GM12872 (cell line): ENCODE data around the gene CNIH2.

Experiments
- TF ChIP-seq, protein P1 (sequence below): IDR thresholded peaks from 3 replicates; pipeline ENCODE4 v1.5.1; 2011; ENCODE audit warnings: low read depth, mild to moderate bottlenecking, low read length, moderate library complexity; ENCODE audit not compliant: insufficient read depth

The CNIH2 gene

DNA sequence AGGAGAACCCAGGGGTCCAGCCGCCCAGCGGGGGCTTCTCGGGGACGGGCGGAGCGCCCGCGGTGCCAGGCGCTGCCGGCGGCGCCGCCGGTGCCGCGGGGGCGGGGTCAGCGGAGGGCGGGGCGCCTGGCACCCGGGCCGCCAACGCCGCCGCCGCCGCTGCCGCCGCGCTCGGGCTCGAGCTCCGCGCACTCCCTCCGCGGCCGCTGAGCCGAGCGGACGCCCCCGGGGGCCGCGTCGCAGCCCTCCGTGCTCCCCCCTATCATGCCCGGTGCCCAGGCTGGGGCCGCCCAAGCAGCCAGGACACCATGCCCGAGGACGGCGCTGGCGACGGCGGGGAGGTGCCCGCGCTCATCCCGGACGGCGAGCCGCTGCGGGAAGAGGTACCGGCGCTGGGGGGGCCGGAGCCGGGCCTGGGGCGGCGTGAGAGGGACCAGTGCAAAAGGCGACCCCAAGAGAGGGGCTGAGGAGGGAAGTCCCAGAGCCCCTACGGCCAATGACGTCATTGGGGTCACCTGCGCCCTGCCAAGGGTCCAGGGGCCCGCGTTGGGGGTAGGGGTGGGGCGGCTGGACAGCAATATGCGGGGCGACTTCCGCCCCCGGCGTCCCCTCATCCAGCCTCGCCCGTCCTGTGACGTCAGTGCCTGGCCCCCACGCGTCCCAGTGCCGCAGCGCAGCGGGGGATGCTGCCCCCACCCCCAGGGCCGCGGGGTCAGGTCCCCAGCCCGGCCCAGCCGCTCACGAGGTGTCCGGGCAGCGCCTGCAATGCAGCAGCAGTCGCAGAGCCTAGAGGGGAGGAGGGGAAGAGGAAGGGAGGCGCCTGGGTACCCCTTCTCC is 13.9 kb downstream of the CNIH2 start, which contains the start of gene TMEM151A:
TMEM151A (plus strand) TSS at position 189 of the 837 bp plus-strand sequence; CDS start at position 309, 120 bp downstream.
- TF ChIP-seq, protein P1, sequence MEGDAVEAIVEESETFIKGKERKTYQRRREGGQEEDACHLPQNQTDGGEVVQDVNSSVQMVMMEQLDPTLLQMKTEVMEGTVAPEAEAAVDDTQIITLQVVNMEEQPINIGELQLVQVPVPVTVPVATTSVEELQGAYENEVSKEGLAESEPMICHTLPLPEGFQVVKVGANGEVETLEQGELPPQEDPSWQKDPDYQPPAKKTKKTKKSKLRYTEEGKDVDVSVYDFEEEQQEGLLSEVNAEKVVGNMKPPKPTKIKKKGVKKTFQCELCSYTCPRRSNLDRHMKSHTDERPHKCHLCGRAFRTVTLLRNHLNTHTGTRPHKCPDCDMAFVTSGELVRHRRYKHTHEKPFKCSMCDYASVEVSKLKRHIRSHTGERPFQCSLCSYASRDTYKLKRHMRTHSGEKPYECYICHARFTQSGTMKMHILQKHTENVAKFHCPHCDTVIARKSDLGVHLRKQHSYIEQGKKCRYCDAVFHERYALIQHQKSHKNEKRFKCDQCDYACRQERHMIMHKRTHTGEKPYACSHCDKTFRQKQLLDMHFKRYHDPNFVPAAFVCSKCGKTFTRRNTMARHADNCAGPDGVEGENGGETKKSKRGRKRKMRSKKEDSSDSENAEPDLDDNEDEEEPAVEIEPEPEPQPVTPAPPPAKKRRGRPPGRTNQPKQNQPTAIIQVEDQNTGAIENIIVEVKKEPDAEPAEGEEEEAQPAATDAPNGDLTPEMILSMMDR: no peak

DNA sequence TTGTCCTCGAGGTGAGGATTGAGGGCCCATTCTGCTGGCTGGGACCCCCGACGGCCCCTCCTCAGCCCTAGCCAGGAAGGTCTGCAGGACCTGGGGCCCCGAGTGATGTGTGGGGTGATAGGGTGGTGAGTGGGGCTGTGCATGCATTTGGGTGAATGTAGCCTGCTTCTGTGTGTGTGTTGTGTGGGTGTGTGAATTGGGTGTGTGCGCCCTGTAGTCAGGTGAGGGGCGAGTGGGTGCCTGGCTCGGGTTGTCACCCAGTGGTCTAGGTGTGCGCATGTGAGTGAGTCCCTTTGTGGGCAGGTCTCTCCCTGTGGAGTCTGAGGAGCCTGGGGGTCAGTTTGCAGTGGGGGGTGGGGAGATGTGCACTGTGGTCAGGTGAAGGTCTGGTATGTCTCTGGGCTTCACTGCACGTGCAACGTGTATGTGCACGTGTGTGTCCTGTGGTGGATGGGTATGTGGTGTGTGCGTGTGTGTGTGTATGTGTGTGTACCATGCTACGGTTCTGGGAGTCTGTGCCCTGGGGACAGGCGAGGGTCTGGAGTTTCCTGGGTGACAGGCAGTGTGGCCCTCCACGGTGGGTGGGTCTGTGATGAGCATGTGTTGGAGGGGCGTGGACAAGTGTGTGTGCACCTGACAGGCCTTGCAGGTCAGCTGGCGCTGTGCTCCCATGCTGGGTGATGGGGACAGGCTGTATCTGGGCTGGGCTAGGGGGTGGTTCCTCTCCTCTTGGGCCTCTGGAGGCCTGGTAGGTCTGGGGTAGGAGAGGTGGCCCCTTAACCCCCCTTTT is 14.8 kb downstream of the CNIH2 start:
- TF ChIP-seq, protein P1: no peak

DNA sequence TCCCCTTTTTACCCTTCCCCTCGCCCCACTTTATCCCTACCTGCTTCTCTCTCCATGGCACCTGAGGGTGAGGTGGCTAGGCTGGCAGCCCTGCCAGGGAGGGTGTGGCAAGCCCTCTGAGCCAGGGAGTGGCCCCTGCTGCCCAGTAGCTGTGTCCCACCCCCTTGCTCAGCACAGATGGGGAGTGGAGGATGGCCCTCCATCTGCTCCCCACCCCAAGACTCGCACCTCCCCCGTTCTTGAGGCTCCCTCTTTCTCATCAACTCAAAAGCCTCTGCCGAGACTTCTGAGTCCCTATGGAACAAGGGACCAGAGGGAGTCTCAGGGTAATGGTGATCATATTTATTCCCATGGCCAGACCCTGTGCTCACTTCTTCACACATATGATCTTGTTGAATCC is 15.4 kb downstream of the CNIH2 start:
- TF ChIP-seq, protein P1: no peak

DNA sequence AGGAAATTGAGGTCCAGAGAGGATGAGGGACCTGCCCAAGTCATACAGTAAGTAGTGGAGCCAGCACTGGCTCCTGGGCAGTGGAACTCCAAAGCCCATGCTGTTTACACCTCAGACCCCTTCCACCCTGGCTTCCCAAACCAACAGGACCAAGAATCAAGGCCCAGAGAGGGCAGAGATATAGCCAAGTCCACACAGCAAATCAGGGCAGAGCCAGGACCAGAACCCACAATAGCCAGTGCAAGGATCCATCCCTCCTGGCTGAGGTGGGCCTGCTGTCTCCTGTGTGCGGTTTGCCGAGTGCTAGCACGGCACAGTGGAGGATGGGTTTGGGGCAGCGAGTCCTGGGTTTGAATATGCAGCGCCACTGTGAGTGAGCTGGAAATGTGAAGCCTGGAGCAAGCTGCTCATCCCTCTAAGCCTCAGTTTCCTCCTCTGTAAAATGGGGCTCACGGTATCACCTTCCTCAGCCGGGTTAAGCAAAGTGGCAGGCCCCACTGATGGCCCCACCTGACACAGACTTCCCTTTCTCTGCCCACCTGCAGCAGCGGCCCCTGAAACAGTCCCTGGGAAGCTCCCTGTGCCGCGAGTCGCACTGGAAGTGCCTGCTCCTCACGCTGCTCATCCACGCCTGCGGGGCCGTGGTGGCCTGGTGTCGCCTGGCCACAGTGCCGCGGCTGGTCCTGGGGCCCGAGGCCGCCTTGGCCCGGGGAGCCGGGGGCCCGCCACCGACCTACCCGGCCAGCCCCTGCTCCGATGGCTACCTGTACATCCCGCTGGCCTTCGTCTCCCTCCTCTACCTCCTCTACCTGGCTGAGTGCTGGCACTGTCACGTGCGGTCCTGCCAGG is 16.0 kb downstream of the CNIH2 start:
- TF ChIP-seq, protein P1: no peak

DNA sequence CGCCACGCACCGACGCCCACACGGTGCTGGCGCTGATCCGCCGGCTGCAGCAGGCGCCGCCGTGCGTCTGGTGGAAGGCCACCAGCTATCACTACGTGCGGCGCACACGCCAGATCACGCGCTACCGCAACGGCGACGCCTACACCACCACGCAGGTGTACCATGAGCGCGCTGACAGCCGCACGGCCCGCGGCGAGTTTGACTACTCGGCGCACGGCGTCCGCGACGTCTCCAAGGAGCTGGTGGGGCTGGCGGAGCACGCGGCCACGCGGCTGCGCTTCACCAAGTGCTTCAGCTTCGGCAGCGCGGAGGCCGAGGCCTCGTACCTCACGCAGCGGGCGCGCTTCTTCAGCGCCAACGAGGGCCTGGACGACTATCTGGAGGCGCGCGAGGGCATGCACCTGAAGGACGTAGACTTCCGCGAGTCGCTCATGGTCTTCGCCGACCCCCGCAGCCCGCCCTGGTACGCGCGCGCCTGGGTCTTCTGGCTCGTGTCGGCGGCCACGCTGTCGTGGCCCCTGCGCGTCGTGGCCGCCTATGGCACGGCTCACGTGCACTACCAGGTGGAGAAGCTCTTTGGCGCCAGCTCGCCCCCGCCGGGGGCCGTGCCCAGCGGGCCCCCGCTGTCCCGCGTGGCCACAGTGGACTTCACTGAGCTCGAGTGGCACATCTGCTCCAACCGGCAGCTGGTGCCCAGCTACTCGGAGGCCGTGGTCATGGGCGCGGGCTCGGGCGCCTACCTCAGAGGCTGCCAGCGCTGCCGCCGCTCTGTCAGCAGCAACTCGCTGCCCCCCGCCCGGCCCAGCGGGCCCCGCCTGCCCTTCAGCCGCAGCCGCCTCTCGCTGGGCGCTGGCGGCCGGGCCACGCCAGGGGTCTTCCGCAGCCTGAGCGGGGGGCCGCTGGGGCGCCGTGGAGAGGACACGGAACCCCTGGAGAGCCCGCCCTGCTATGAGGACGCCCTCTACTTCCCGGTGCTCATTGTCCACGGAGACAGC is 16.9 kb downstream of the CNIH2 start:
- TF ChIP-seq, protein P1: no peak

DNA sequence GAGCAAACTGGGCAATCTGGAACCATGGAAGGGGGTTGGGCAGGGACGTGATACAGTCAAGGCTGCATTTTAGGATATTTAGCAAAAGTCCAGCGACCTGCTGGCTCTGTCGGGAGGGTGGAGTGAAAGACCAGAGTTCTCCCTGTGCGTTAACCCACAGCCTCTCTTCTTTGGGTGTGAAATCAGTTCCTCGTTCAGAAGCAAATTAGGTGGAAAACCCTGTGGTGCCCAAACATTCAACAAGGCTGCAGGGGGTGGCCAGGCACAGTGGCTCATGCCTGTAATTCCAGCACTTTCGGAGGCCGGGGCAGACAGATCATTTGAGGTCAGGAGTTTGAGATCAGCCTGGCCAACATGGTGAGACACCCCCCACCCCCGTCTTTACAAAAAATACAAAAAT is 19.6 kb downstream of the CNIH2 start:
- TF ChIP-seq, protein P1: no peak
